Caco-2 (cell line): Measurements from ENCODE around the gene MT1HL1. TPM values are rescaled to one million over a fixed set of nuclear protein-coding genes. Genes with fewer than 3 reads are reported as not detected.

ENCODE experiments used
- BruUV-seq: library from RNA; stranded (reverse); fragments of 400-500 nt; replicated peaks from 2 replicates; lab custom pipeline; 2021; lab: Mats Ljungman, UMichigan
- CTCF ChIA-PET: fragments of 300-600 bp; sonication (Branson Sonifier 250); formaldehyde crosslinking; loops from one replicate; lab custom pipeline; 2022; ENCODE audit warnings: antibody characterized with exemption; lab: Charles Lee
- POLR2A ChIA-PET: fragments of 300-600 bp; sonication (Branson Sonifier 250); formaldehyde crosslinking; loops from one replicate; lab custom pipeline; 2022; ENCODE audit warnings: antibody characterized with exemption; lab: Charles Lee
- DNase-seq, 2 experiments: peaks; one replicate each; pipeline versions ENCODE4 v3.0.0 to v3.0.0-alpha.2; 2020 to 2022
- H3K27me3 ChIP-seq: replicated peaks from 2 replicates; pipeline ENCODE4 v1.6.0; 2011; ENCODE audit warnings: low read length; ENCODE audit not compliant: control insufficient read depth, insufficient read depth
- H3K36me3 ChIP-seq: 2 replicates; pipeline ENCODE4 v1.5.1; 2011; ENCODE audit warnings: low read length; ENCODE audit not compliant: control insufficient read depth, insufficient read depth
- H3K4me1 ChIP-seq: fragments of 250-450 bp; sonication (Bioruptor Pico); 2 replicates; pipeline ENCODE4 v1.5.1; 2020; ENCODE audit warnings: mild to moderate bottlenecking
- H3K4me3 ChIP-seq: 2 replicates; pipeline ENCODE4 v1.5.1; 2011; ENCODE audit warnings: low read depth, mild to moderate bottlenecking, control low read depth, low read length
- H3K9me3 ChIP-seq: fragments of 250-450 bp; sonication (Bioruptor Pico); 2 replicates; pipeline ENCODE4 v1.5.1; 2020; ENCODE audit warnings: mild to moderate bottlenecking, moderate library complexity
- H3K27ac Mint-ChIP-seq: one replicate; pipeline ENCODE4 v1.8.0; 2022; ENCODE audit warnings: mixed read lengths; ENCODE audit not compliant: unreplicated experiment
- H3K27me3 Mint-ChIP-seq: one replicate; pipeline ENCODE4 v1.8.0; 2022; ENCODE audit warnings: mixed read lengths; ENCODE audit not compliant: insufficient read depth, unreplicated experiment
- H3K36me3 Mint-ChIP-seq: one replicate; pipeline ENCODE4 v1.8.0; 2022; ENCODE audit warnings: mild to moderate bottlenecking, mixed read lengths; ENCODE audit not compliant: insufficient read depth, unreplicated experiment
- H3K4me1 Mint-ChIP-seq: one replicate; pipeline ENCODE4 v1.8.0; 2022; ENCODE audit warnings: low read depth, mixed read lengths; ENCODE audit not compliant: unreplicated experiment
- H3K4me3 Mint-ChIP-seq: one replicate; pipeline ENCODE4 v1.8.0; 2022; ENCODE audit warnings: mild to moderate bottlenecking, moderate library complexity, mixed read lengths; ENCODE audit not compliant: unreplicated experiment
- H3K9me3 Mint-ChIP-seq: one replicate; pipeline ENCODE4 v1.8.0; 2022; ENCODE audit warnings: mixed read lengths; ENCODE audit not compliant: unreplicated experiment
- CTCF ChIP-seq, 2 experiments: fragments of 200-600 bp in 1 of 2; IDR thresholded peaks; 1 replicate in 1 of 2; 2 replicates in 1 of 2; pipeline versions ENCODE4 v1.5.1 to v1.8.0; 2011 to 2022; ENCODE audit warnings: antibody characterized with exemption in 1 of 2, control low read depth in 1 of 2, inconsistent platforms in 1 of 2, low read depth in 1 of 2, low read length in 1 of 2, mild to moderate bottlenecking in 1 of 2, moderate library complexity in 1 of 2; ENCODE audit not compliant: insufficient read depth in 1 of 2, severe bottlenecking in 1 of 2, unreplicated experiment in 1 of 2
- intact Hi-C: fragments of 100-400 bp; cut with micrococcal nuclease; formaldehyde crosslinking; loops from one replicate; pipeline ENCODE4 v1.10.0; 2022; ENCODE audit not compliant: unreplicated experiment
- total RNA-seq: library from RNA; stranded (reverse); gene quantifications from 2 replicates; pipeline ENCODE4 v1.2.3, GENCODE V29; 2022

Gene MT1HL1
- total RNA-seq, 1 experiment from 2014 or later: not detected

GRCh38 chr1:237048803-237049202 is 44.6 kb upstream of the MT1HL1 start:
- Histone ChIP-seq H3K4me1 (no peaks in the 10 kb centered on the region), H3K9me3 (no peaks in the 10 kb centered on the region), H3K4me3 (no peak overlapping the region), H3K27me3 (no peaks in the 10 kb centered on the region), H3K36me3 (no peaks in the 10 kb centered on the region)
- no peak for DNase-seq
- Mint-ChIP-seq H3K27me3 (peaks cover 10% of the 10 kb centered on the region), H3K4me3 (no peak overlapping the region), H3K36me3 (no peaks in the 10 kb centered on the region), H3K9me3 (no peaks in the 10 kb centered on the region), H3K27ac (no peak overlapping the region), H3K4me1 (no peaks in the 10 kb centered on the region)
- intact Hi-C loops: no loop called here
- TF ChIP-seq CTCF (IDR thresholded peaks at IDR 0.05; ENCODE audit: insufficient read depth in 1 of 2, low read depth in 1 of 2, low read length in 1 of 2, severe bottlenecking in 1 of 2, unreplicated experiment in 1 of 2): no peak
- BruUV-seq: no TSS peak
- POLR2A ChIA-PET: no interaction called here
- CTCF ChIA-PET: no interaction called here

GRCh38 chr1:237045278-237046016 is 41.2 kb upstream of the MT1HL1 start:
- no peak for DNase-seq
- Mint-ChIP-seq H3K4me1 (no peaks in the 10 kb centered on the region), H3K4me3 (no peak overlapping the region), H3K9me3 (no peaks in the 10 kb centered on the region), H3K36me3 (no peaks in the 10 kb centered on the region), H3K27me3 (peaks cover 4% of the 10 kb centered on the region), H3K27ac (no peak overlapping the region)
- TF ChIP-seq CTCF (IDR thresholded peaks at IDR 0.05; ENCODE audit: insufficient read depth in 1 of 2, low read depth in 1 of 2, low read length in 1 of 2, severe bottlenecking in 1 of 2, unreplicated experiment in 1 of 2): no peak
- Histone ChIP-seq H3K4me3 (no peak overlapping the region), H3K36me3 (no peaks in the 10 kb centered on the region), H3K27me3 (no peaks in the 10 kb centered on the region), H3K4me1 (no peaks in the 10 kb centered on the region), H3K9me3 (no peaks in the 10 kb centered on the region)
- intact Hi-C loops: no loop called here
- ChIA-PET CTCF (no interaction called here), POLR2A (no interaction called here)
- no TSS peak for BruUV-seq

GRCh38 chr1:237043846-237044636 is 39.8 kb upstream of the MT1HL1 start:
- H3K4me1 ChIP-seq: no peaks in the 10 kb centered on the region
- intact Hi-C loops: no loop called here
- no peak overlapping the region for H3K27ac Mint-ChIP-seq
- H3K36me3 ChIP-seq: no peaks in the 10 kb centered on the region
- POLR2A ChIA-PET: no interaction called here
- H3K9me3 ChIP-seq: no peaks in the 10 kb centered on the region
- BruUV-seq: no TSS peak
- H3K4me3 ChIP-seq: no peak overlapping the region
- H3K27me3 Mint-ChIP-seq: peaks cover 4% of the 10 kb centered on the region
- CTCF ChIA-PET: no interaction called here
- no peak for TF ChIP-seq CTCF (IDR thresholded peaks at IDR 0.05; ENCODE audit: insufficient read depth in 1 of 2, low read depth in 1 of 2, low read length in 1 of 2, severe bottlenecking in 1 of 2, unreplicated experiment in 1 of 2)
- no peaks in the 10 kb centered on the region for H3K27me3 ChIP-seq
- no peaks in the 10 kb centered on the region for H3K36me3 Mint-ChIP-seq
- DNase-seq: no peak
- no peaks in the 10 kb centered on the region for H3K9me3 Mint-ChIP-seq
- no peaks in the 10 kb centered on the region for H3K4me1 Mint-ChIP-seq
- no peak overlapping the region for H3K4me3 Mint-ChIP-seq
